ENCODE results near the gene IL24. TPM values are rescaled to one million over a fixed set of nuclear protein-coding genes. Genes with fewer than 3 reads are reported as not detected.

IL24 gene
- total and polyA plus RNA-seq, 12 donors, result 0.26 TPM; not detected in 11

GRCh38 chr1:206904423-206905142 is 7.3 kb downstream of the IL24 start:
- peak overlapping the region in 4 of 10 donors; percentile 11 to 59 (median 32) for H3K27ac ChIP-seq
- H3K36me3 ChIP-seq, result peaks cover 0 to 5% (median 0%) of the 10 kb centered on the region in 9 donors
- no peak overlapping the region for H3K4me3 ChIP-seq
- H3K27me3 ChIP-seq, result peaks cover 0 to 25% (median 7%) of the 10 kb centered on the region in 7 donors
- intact Hi-C loops (cut with DNase I), result loop anchor here in 1 of 10 donors (10.0 kb wide), 1 partner anchor 410 kb away; no protein-coding TSS in a partner anchor
- ATAC-seq (peak in 6 of 8 donors; percentile 44 to 81 (median 64)), DNase-seq (no peak)
- H3K9me3 ChIP-seq, result no peaks in the 10 kb centered on the region
- peaks cover 4 to 23% (median 11%) of the 10 kb centered on the region in 9 donors for H3K4me1 ChIP-seq
- WGBS, 2 donors, result 70 to 82% methylated on average over 10 of the region's 10 CpGs
- TF ChIP-seq CTCF (IDR thresholded peaks at IDR 0.05), result no peak

GRCh38 chr1:206905295-206906164 is 8.3 kb downstream of the IL24 start:
- Histone ChIP-seq H3K27me3 (peaks cover 0 to 35% (median 12%) of the 10 kb centered on the region in 7 donors), H3K27ac (no peak overlapping the region), H3K9me3 (no peaks in the 10 kb centered on the region), H3K36me3 (peaks cover 0 to 5% (median 0%) of the 10 kb centered on the region in 9 donors), H3K4me3 (no peak overlapping the region), H3K4me1 (peaks cover 4 to 30% (median 14%) of the 10 kb centered on the region in 9 donors)
- no peak for TF ChIP-seq CTCF (IDR thresholded peaks at IDR 0.05)
- WGBS, 2 donors, result 74 to 84% methylated on average over 4 of the region's 4 CpGs
- ATAC-seq (no peak), DNase-seq (no peak)
- intact Hi-C loops (cut with DNase I), result loop anchor here in 1 of 10 donors (10.0 kb wide), 1 partner anchor 411 kb away; no protein-coding TSS in a partner anchor

GRCh38 chr1:206907304-206907991 is 10.2 kb downstream of the IL24 start:
- no peak for ATAC-seq
- no peak for DNase-seq
- no peak overlapping the region for H3K27ac ChIP-seq
- H3K4me1 ChIP-seq, result peaks cover 4 to 35% (median 14%) of the 10 kb centered on the region in 9 donors
- intact Hi-C loops (cut with DNase I), result loop anchor here in 1 of 10 donors (10.0 kb wide), 1 partner anchor 413 kb away; no protein-coding TSS in a partner anchor
- peak in 2 of 9 donors; percentile 11 to 23 for TF ChIP-seq CTCF (IDR thresholded peaks at IDR 0.05)
- no peaks in the 10 kb centered on the region for H3K9me3 ChIP-seq
- H3K4me3 ChIP-seq, result no peak overlapping the region
- WGBS, 2 donors, result 80 to 81% methylated on average over 23 of the region's 23 CpGs
- peaks cover 0 to 5% (median 0%) of the 10 kb centered on the region in 9 donors for H3K36me3 ChIP-seq
- peaks cover 0 to 37% (median 12%) of the 10 kb centered on the region in 7 donors for H3K27me3 ChIP-seq

All from heart right ventricle (tissue), 16 donors.